ENCODE data around the gene MTOR. TPM values are rescaled to one million over a fixed set of nuclear protein-coding genes. Genes with fewer than 3 reads are reported as not detected.

The MTOR gene
- total and polyA plus RNA-seq, 2 donors (not counting 1 experiment from before 2014, with no cell fraction given) = 30.7 to 50.7 TPM

GRCh38 chr1:11283151-11283550, 20.8 kb upstream of the MTOR start:
- H3K9ac ChIP-seq (ENCODE audit: low read length) = no peak overlapping the region
- H3K4me1 ChIP-seq (ENCODE audit: control insufficient read depth in 2 of 2, insufficient read depth in 2 of 2, low read length in 2 of 2) = peaks cover 53% of the 10 kb centered on the region in 2 donors
- no peak overlapping the region for H3K4me3 Mint-ChIP-seq
- 94% methylated on average over 4 of the region's 6 CpGs for WGBS (ENCODE audit: insufficient coverage)
- no peak for DNase-seq
- ChIA-PET CTCF (interaction anchor here (1.2 kb wide), 1 partner anchor 363 kb away, joined by 3 read pairs; no protein-coding TSS in a partner anchor), POLR2A (interaction anchor here (1.3 kb wide), 1 partner anchor 10 kb away, joined by 3 read pairs; no protein-coding TSS in a partner anchor)
- H3K27ac Mint-ChIP-seq = peak overlapping the region; percentile 88
- peaks cover 18% of the 10 kb centered on the region for H4K20me1 ChIP-seq (ENCODE audit: control insufficient read depth, insufficient read depth, low read length, poor library complexity, severe bottlenecking)
- no peak overlapping the region for H2AFZ ChIP-seq (ENCODE audit: insufficient read depth, low read depth, low read length, poor library complexity, severe bottlenecking)
- H3K27me3 ChIP-seq (replicated peaks in 1 of 4; ENCODE audit: control extremely low read depth in 1 of 4, control insufficient read depth in 3 of 4, insufficient read depth in 4 of 4, low read length in 3 of 4) = no peaks in the 10 kb centered on the region
- no peaks in the 10 kb centered on the region for H3K9me3 ChIP-seq (ENCODE audit: control extremely low read depth in 1 of 3, control insufficient read depth in 2 of 3, insufficient read depth in 1 of 3, low read length in 2 of 3)
- peaks cover 51% of the 10 kb centered on the region for H3K4me1 Mint-ChIP-seq
- peaks cover 90% of the 10 kb centered on the region for H3K79me2 ChIP-seq (ENCODE audit: control insufficient read depth, insufficient read depth, low read length)
- TF ChIP-seq EZH2 (IDR thresholded peaks at IDR 0.05; ENCODE audit: borderline replicate concordance, insufficient read depth, low read depth, low read length, poor library complexity, severe bottlenecking) (no peak), CTCF (IDR thresholded peaks at IDR 0.05) (no peak)
- H3K27me3 Mint-ChIP-seq = no peaks in the 10 kb centered on the region
- intact Hi-C loops (cut with micrococcal nuclease) = no loop called here
- no peak overlapping the region for H3K4me3 ChIP-seq (ENCODE audit: control extremely low read depth in 1 of 5, extremely low read depth in 1 of 5, insufficient read depth in 1 of 5, low read depth in 2 of 5, low read length in 4 of 5)
- no peaks in the 10 kb centered on the region for H3K9me3 Mint-ChIP-seq (ENCODE audit: insufficient read depth)
- peak overlapping the region; percentile 14 to 68 for H3K27ac ChIP-seq (ENCODE audit: low read length in 2 of 2)
- ATAC-seq (ENCODE audit: low read depth) = no peak
- peaks cover 2 to 52% of the 10 kb centered on the region in 2 experiments for H3K36me3 ChIP-seq (replicated peaks in 1 of 2; ENCODE audit: control extremely low read depth in 1 of 2, control insufficient read depth in 1 of 2, extremely low read depth in 1 of 2, insufficient read depth in 2 of 2, low read length in 1 of 2)
- peak overlapping the region; percentile 24 for H3K4me2 ChIP-seq (replicated peaks; ENCODE audit: low read depth, low read length, poor library complexity, severe bottlenecking)

- H3K27ac Mint-ChIP-seq = peak overlapping the region; percentile 94
- Histone ChIP-seq H3K27ac (ENCODE audit: low read length in 2 of 2) (peak overlapping the region; percentile 47 to 68), H2AFZ (ENCODE audit: insufficient read depth, low read depth, low read length, poor library complexity, severe bottlenecking) (peak overlapping the region; percentile 60), H3K9me3 (ENCODE audit: control extremely low read depth in 1 of 3, control insufficient read depth in 2 of 3, insufficient read depth in 1 of 3, low read length in 2 of 3) (no peaks in the 10 kb centered on the region), H3K36me3 (replicated peaks in 1 of 2; ENCODE audit: control extremely low read depth in 1 of 2, control insufficient read depth in 1 of 2, extremely low read depth in 1 of 2, insufficient read depth in 2 of 2, low read length in 1 of 2) (peaks cover 2 to 49% of the 10 kb centered on the region in 2 experiments), H3K4me3 (ENCODE audit: control extremely low read depth in 1 of 5, extremely low read depth in 1 of 5, insufficient read depth in 1 of 5, low read depth in 2 of 5, low read length in 4 of 5) (peak overlapping the region in 1 of 5 experiments; percentile 48), H4K20me1 (ENCODE audit: control insufficient read depth, insufficient read depth, low read length, poor library complexity, severe bottlenecking) (peaks cover 6% of the 10 kb centered on the region), H3K27me3 (replicated peaks in 1 of 4; ENCODE audit: control extremely low read depth in 1 of 4, control insufficient read depth in 3 of 4, insufficient read depth in 4 of 4, low read length in 3 of 4) (no peaks in the 10 kb centered on the region), H3K9ac (ENCODE audit: low read length) (peak overlapping the region; percentile 33), H3K4me1 (ENCODE audit: control insufficient read depth in 2 of 2, insufficient read depth in 2 of 2, low read length in 2 of 2) (peaks cover 53% of the 10 kb centered on the region in 2 donors), H3K4me2 (replicated peaks; ENCODE audit: low read depth, low read length, poor library complexity, severe bottlenecking) (peak overlapping the region; percentile 69), H3K79me2 (ENCODE audit: control insufficient read depth, insufficient read depth, low read length) (peaks cover 89% of the 10 kb centered on the region)
- H3K27me3 Mint-ChIP-seq = no peaks in the 10 kb centered on the region
- H3K4me1 Mint-ChIP-seq = peaks cover 55% of the 10 kb centered on the region
- peak overlapping the region; percentile 68 for H3K4me3 Mint-ChIP-seq
- DNase-seq (no peak), ATAC-seq (ENCODE audit: low read depth) (no peak)
- WGBS (ENCODE audit: insufficient coverage) = 87% methylated on average over 3 of the region's 8 CpGs
- no peak for TF ChIP-seq EZH2 (IDR thresholded peaks at IDR 0.05; ENCODE audit: borderline replicate concordance, insufficient read depth, low read depth, low read length, poor library complexity, severe bottlenecking)
- no peak for TF ChIP-seq CTCF (IDR thresholded peaks at IDR 0.05)
- intact Hi-C loops (cut with micrococcal nuclease) = no loop called here
- POLR2A ChIA-PET = interaction anchor here (1.2 kb wide), 1 partner anchor 19 kb away, joined by 8 read pairs; the partner anchor contains the start of gene MTOR
- H3K9me3 Mint-ChIP-seq (ENCODE audit: insufficient read depth) = no peaks in the 10 kb centered on the region
- CTCF ChIA-PET = interaction anchor here (1.0 to 2.0 kb wide), 6 partner anchors 19 to 400 kb away, joined by 3 to 9 read pairs (median 4); partner anchors contain the start of gene MTOR
These were observed 19.4 kb upstream of the MTOR start for GRCh38 chr1:11281518-11282331.
